Kidney (tissue), 14 donors: ENCODE data around the gene SPATA12. TPM values are rescaled to one million over a fixed set of nuclear protein-coding genes. Genes with fewer than 3 reads are reported as not detected.

Experiments used
- DNase-seq, 5 donors: peaks; one replicate each; pipeline ENCODE4 v3.0.0-alpha.2; 2013 to 2020
- FAIRE-seq: peaks from 2 replicates; lab custom pipeline; 2012; peaks lifted over from hg19 to GRCh38; lab: Jason Lieb, UNC
- H3K27ac ChIP-seq, 2 donors: one replicate each; pipeline ENCODE4 v1.7.0; 2013; ENCODE audit warnings: low read depth in 2 of 2, low read length in 2 of 2, inconsistent platforms in 1 of 2
- H3K27me3 ChIP-seq: one replicate; pipeline ENCODE4 v1.7.1; 2013; ENCODE audit warnings: low read length, inconsistent platforms; ENCODE audit not compliant: control insufficient read depth, insufficient read depth
- H3K36me3 ChIP-seq, 3 donors: one replicate each; pipeline versions ENCODE4 v1.7.0 to v1.7.1; 2013; ENCODE audit warnings: low read length in 3 of 3, control low read depth in 1 of 3, inconsistent platforms in 1 of 3; ENCODE audit not compliant: insufficient read depth in 3 of 3, control insufficient read depth in 2 of 3
- H3K4me1 ChIP-seq, 3 donors: one replicate each; pipeline versions ENCODE4 v1.7.0 to v1.7.1; 2013; ENCODE audit warnings: low read length in 3 of 3, inconsistent platforms in 1 of 3, low read depth in 1 of 3; ENCODE audit not compliant: control insufficient read depth in 2 of 3, insufficient read depth in 2 of 3
- H3K4me3 ChIP-seq, 3 donors: one replicate each; pipeline versions ENCODE4 v1.7.0 to v1.8.1; 2013; ENCODE audit warnings: low read length in 3 of 3, control low read depth in 1 of 3, inconsistent platforms in 1 of 3
- H3K9ac ChIP-seq, 3 donors: one replicate each; pipeline versions ENCODE4 v1.7.0 to v1.7.1; 2013; ENCODE audit warnings: low read length in 3 of 3, control low read depth in 1 of 3, inconsistent platforms in 1 of 3
- H3K9me3 ChIP-seq, 3 donors: one replicate each; pipeline versions ENCODE4 v1.7.0 to v1.7.1; 2013; ENCODE audit warnings: low read length in 3 of 3, control low read depth in 1 of 3, inconsistent platforms in 1 of 3; ENCODE audit not compliant: control insufficient read depth in 2 of 3, insufficient read depth in 1 of 3
- CTCF ChIP-seq: IDR thresholded peaks from 3 replicates; pipeline ENCODE4 v1.5.1; 2012; ENCODE audit warnings: mild to moderate bottlenecking, moderate library complexity, borderline replicate concordance; ENCODE audit not compliant: insufficient read depth; ENCODE audit errors: extremely low read depth
- intact Hi-C: fragments of 100-400 bp; cut with DNase I; formaldehyde crosslinking; loops from one replicate; pipeline ENCODE4 v1.11.1; 2022
- polyA plus RNA-seq: library from polyadenylated mRNA; stranded (reverse); fragments of 350-450 nt; fragmentation: Illumina TruSeq; extraction: RNeasy Lipid Tissue Mini Kit (QIAGEN cat#74804); gene quantifications from one replicate; pipeline ENCODE4 v1.2.3, GENCODE V29; 2014; ENCODE audit warnings: low read depth, low replicate concordance; ENCODE audit not compliant: insufficient read depth
- total RNA-seq: library from RNA; stranded (reverse); fragmentation: NEBNext Ultra II Directional; extraction: Animal tissue kit (Norgen Biotek cat#: 25700); gene quantifications from one replicate; pipeline ENCODE4 v1.2.1, GENCODE V29; 2021
- donor health status: control.
- donor health status: control.
- donor health status: control.
- donor health status: control.
- donor health status: control.
- donor health status: DM: yes; HTN: yes; CAD: no.
- donor health status: Normal renal cell carcinoma (clear cell type).

SPATA12 gene
- total and polyA plus RNA-seq, 2 donors from 2014 or later, result not detected

DNA sequence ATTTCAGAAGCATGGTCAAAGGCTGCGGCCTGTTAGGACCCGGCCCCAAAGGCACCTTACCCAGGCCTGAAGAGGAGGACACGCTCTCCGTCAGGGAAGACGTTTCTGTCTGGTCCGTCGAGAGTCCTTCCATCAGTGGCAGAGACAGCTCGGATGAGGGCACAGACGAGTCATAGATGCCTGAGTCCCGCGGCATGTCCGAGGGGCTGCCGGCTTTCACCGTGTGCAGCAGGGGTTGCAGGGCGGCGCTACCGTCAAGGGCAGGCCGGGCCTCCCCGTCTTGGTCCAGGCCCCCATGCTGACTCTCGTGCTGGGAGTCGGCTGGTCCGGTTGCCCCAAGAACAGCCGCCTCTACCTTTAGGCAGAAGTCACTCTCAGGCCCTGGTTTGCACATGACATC, 37.1 kb downstream of the SPATA12 start:
- Histone ChIP-seq H3K27me3 (no peaks in the 10 kb centered on the region), H3K4me3 (no peak overlapping the region), H3K27ac (no peak overlapping the region), H3K4me1 (no peaks in the 10 kb centered on the region), H3K9ac (no peak overlapping the region), H3K36me3 (peaks cover 3 to 10% (median 5%) of the 10 kb centered on the region in 3 donors), H3K9me3 (no peaks in the 10 kb centered on the region)
- intact Hi-C loops, result loop anchor here (10.0 kb wide), 1 partner anchor 127 kb away; the partner anchor contains the start of gene APPL1
- TF ChIP-seq CTCF, result no peak
- no peak for FAIRE-seq
- DNase-seq, result peak in 1 of 5 donors; percentile 61

DNA sequence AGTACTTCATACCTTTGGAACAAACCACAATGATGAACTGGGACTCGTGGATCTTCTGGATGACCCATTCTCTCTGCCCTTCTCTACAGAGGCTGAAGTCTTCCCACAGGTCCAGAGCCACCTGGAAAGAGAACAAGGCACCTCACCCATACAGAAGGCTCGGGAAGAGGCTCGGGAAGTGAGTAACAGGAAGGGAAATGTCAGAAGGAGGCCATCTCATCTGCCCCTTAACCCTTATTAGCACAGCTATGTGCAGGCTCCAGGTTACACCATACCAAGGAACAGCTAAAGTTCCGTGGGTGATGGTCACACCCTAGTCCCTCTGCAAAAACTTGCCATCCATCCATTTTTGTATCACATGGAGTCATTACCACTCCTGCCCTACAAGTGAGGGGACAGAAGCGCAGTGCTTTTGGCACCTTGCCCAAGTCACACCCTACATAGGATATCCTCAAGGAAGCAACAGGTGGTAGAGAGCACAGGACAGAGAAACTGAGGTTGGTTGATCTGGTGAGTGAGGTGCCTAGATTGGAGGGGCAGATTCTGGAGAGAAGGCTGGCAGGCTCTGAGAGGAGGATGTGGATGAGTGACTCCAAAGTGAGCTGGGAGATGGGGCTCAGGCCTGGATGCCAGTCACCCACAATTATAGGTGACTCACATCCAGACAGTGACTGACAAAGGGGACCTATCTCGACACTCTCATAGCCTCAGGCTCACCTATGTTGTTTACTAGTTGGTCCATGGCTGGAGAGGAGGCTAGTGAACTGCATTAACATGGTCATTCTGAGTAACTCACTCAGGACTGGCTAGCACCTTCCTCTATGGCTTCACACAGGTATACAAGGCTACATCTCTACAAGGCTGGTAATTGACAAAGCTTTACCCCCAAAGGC, 38.2 kb downstream of the SPATA12 start:
- Histone ChIP-seq H3K9me3 (no peaks in the 10 kb centered on the region), H3K4me3 (no peak overlapping the region), H3K36me3 (peaks cover 5 to 14% (median 5%) of the 10 kb centered on the region in 3 donors), H3K27ac (no peak overlapping the region), H3K4me1 (no peaks in the 10 kb centered on the region), H3K9ac (no peak overlapping the region), H3K27me3 (no peaks in the 10 kb centered on the region)
- no peak for TF ChIP-seq CTCF
- intact Hi-C loops, result loop anchor here (10.0 kb wide), 1 partner anchor 126 kb away; the partner anchor contains the start of gene APPL1
- no peak for DNase-seq
- no peak for FAIRE-seq

GRCh38 chr3:57100046-57100695, 39.7 kb downstream of the SPATA12 start:
- Histone ChIP-seq H3K27ac (no peak overlapping the region), H3K9me3 (no peaks in the 10 kb centered on the region), H3K27me3 (no peaks in the 10 kb centered on the region), H3K9ac (no peak overlapping the region), H3K36me3 (peaks cover 5 to 9% (median 8%) of the 10 kb centered on the region in 3 donors), H3K4me3 (peak overlapping the region in 1 of 3 donors; percentile 21), H3K4me1 (no peaks in the 10 kb centered on the region)
- peak; percentile 93 for TF ChIP-seq CTCF
- intact Hi-C loops, result no loop called here
- peak in 4 of 5 donors; percentile 76 to 90 (median 84) for DNase-seq
- FAIRE-seq, result peak; percentile 91
